GM06990 (cell line): ENCODE measurements around the gene KRT17.
"Not testable (repeated sequence)": the region's sequence is repeated elsewhere in the genome, so short reads cannot be mapped to it uniquely, and the experiment has no call there.

Experiments used
- DNase-seq: peaks from one replicate; pipeline ENCODE4 v3.0.0-alpha.2; 2011; ENCODE audit not compliant: insufficient read length; ENCODE audit errors: extremely low read depth
- H3K27me3 ChIP-seq: replicated peaks from 2 replicates; pipeline ENCODE4 v1.6.0; 2011; ENCODE audit warnings: low read length; ENCODE audit not compliant: control insufficient read depth, insufficient read depth
- H3K36me3 ChIP-seq: 2 replicates; pipeline ENCODE4 v1.5.1; 2011; ENCODE audit warnings: low read length; ENCODE audit not compliant: control insufficient read depth, insufficient read depth
- H3K4me3 ChIP-seq: replicated peaks from 2 replicates; pipeline ENCODE4 v1.5.1; 2011; ENCODE audit warnings: low read depth, mild to moderate bottlenecking, control low read depth, low read length
- CTCF ChIP-seq: IDR thresholded peaks from 2 replicates; pipeline ENCODE4 v1.5.1; 2011; ENCODE audit warnings: low read length, control low read depth, mild to moderate bottlenecking, inconsistent platforms; ENCODE audit not compliant: insufficient read depth, poor library complexity, severe bottlenecking

KRT17 gene

GRCh38 chr17:41620583-41621434 lies 3.6 kb downstream of the KRT17 start:
- Histone ChIP-seq H3K4me3 (no peak overlapping the region), H3K27me3 (no peaks in the 10 kb centered on the region; the same call in 1 of the 2 replicates), H3K36me3 (no peaks in the 10 kb centered on the region)
- TF ChIP-seq CTCF = no peak
- no peak for DNase-seq

DNA sequence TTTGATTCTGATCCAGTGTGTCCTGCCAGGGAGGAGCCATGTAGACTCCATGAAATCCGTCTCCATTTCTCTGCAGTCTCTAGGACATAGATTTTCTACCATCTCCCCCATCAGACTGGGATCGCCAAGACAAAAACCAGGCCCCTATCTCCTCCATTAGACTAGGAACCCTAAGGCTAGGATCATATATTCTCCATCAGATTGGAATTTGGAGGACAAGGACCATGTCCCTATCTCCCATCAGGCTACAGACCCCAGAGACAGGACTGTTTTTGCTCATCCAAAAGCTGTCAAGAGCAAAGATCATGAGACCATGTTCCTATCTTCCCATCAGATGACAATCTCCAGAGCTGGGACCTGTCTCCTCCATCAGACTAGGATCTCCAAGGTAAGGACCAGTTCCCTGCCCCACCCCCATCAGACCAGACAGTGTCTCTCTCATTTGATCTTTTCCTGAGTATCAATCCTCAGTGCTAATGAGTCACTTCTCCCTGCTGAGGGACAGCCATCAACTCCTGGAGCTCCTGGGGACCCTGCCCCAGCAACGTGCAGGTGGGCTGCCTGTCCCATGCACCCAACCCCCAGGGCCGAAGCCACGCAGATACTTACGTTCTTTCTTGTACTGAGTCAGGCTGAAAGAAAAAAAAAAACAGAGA lies 4.3 kb downstream of the KRT17 start:
- DNase-seq, H3K4me3 ChIP-seq, H3K27me3 ChIP-seq, H3K36me3 ChIP-seq: not testable (repeated sequence)

GRCh38 chr17:41619036-41619926 lies 5.1 kb downstream of the KRT17 start:
- no peak for TF ChIP-seq CTCF
- H3K27me3 ChIP-seq = no peaks in the 10 kb centered on the region; the same call in 1 of the 2 replicates
- no peaks in the 10 kb centered on the region for H3K36me3 ChIP-seq
- H3K4me3 ChIP-seq = no peak overlapping the region
- no peak for DNase-seq

DNA sequence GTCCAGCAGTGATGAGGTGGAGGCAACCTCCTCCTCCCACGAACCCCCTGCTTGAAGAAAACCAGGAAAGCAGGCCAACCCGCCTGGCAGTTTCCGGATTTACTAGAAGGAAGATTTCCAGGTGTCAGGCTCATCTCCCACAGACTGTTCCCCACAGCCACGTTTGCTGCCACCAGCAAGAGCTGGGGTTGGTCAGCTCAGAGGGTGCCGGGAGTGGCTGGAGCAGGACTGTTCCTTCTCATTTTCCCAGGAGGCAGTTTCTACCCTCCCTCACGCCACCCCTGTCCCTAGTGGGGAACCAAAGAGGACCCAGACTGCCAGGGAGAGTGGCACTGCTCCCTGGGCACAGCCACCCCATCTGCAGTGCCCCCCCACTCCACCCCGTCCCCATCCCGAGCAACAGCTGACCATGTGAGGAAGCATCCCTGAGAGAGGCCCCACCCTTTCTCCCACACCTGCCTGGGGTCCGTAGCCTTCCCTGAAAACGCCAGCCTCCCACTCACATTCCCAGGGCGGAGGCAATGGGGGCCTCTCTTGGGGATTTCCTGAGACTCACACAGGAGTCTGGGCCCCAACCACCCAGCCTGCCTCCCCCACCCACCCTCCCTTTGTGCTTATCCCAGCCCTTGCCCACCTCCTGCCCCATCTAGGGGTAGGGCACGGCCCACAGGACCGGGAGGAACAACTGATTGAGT lies 5.9 kb downstream of the KRT17 start:
- no peak for DNase-seq
- no peaks in the 10 kb centered on the region; the same call in 1 of the 2 replicates for H3K27me3 ChIP-seq
- no peak for TF ChIP-seq CTCF
- H3K4me3 ChIP-seq = no peak overlapping the region
- no peaks in the 10 kb centered on the region for H3K36me3 ChIP-seq

- no peaks in the 10 kb centered on the region for H3K36me3 ChIP-seq
- no peak for TF ChIP-seq CTCF
- H3K27me3 ChIP-seq = no peaks in the 10 kb centered on the region; the same call in 1 of the 2 replicates
- no peak overlapping the region for H3K4me3 ChIP-seq
- no peak for DNase-seq
Measured at GRCh38 chr17:41617698-41618097, 6.7 kb downstream of the KRT17 start.
